SU-DHL-6 (cell line): Measurements from ENCODE around the gene SLC52A1.
A peak's percentile ranks its signal among the peaks of the same experiment; 100 is the strongest.

Experiments
- H2AFZ ChIP-seq: fragments of 200-600 bp; sonication (generic); 2 replicates; pipeline ENCODE4 v1.6.1; 2014; ENCODE audit warnings: low read depth, mild to moderate bottlenecking, moderate library complexity, mixed read lengths, antibody characterized with exemption, low read length; ENCODE audit not compliant: severe bottlenecking
- H3F3A ChIP-seq: fragments of 200-600 bp; shearing (Covaris generic); 2 replicates; pipeline ENCODE4 v1.6.0; 2016; ENCODE audit warnings: antibody characterized with exemption, mild to moderate bottlenecking; ENCODE audit not compliant: insufficient read depth
- H3K27ac ChIP-seq: fragments of 200-600 bp; sonication (generic); 2 replicates; pipeline ENCODE4 v1.5.1; 2016; ENCODE audit warnings: low read depth, mild to moderate bottlenecking, low read length, moderate library complexity, mixed read lengths
- H3K27me3 ChIP-seq: fragments of 200-600 bp; sonication (generic), shearing (Covaris generic); 2 replicates; pipeline ENCODE4 v1.6.0; 2014; ENCODE audit warnings: mild to moderate bottlenecking, low read length
- H3K36me3 ChIP-seq: fragments of 200-600 bp; sonication (generic); 2 replicates; pipeline ENCODE4 v1.6.1; 2014; ENCODE audit warnings: mild to moderate bottlenecking, low read length, mixed read lengths
- H3K4me2 ChIP-seq: fragments of 300-600, 200-600 bp; shearing (Covaris generic), sonication (generic); 2 replicates; pipeline ENCODE4 v1.6.0; 2014; ENCODE audit warnings: low read length, low read depth, mild to moderate bottlenecking; ENCODE audit not compliant: poor library complexity, severe bottlenecking
- H3K4me3 ChIP-seq: fragments of 200-600 bp; sonication (generic); 2 replicates; pipeline ENCODE4 v1.5.1; 2014; ENCODE audit warnings: antibody characterized with exemption, low read length, mild to moderate bottlenecking, mixed read lengths; ENCODE audit not compliant: insufficient read depth, poor library complexity, severe bottlenecking
- H3K79me2 ChIP-seq: fragments of 200-600 bp; sonication (generic); 2 replicates; pipeline ENCODE4 v1.6.1; 2014; ENCODE audit warnings: mild to moderate bottlenecking, low read length, moderate library complexity; ENCODE audit not compliant: insufficient read depth
- H3K9ac ChIP-seq: fragments of 200-600 bp; sonication (generic); 2 replicates; pipeline ENCODE4 v1.7.0; 2014; ENCODE audit warnings: mild to moderate bottlenecking, low read length
- H3K9me2 ChIP-seq: fragments of 200-600 bp; sonication (generic); replicated peaks from 2 replicates; pipeline ENCODE4 v1.6.1; 2014; ENCODE audit warnings: low read length; ENCODE audit not compliant: insufficient read depth
- H3K9me3 ChIP-seq: fragments of 200-600 bp; sonication (generic); 2 replicates; pipeline ENCODE4 v1.6.1; 2014; ENCODE audit warnings: low read length, mixed read lengths; ENCODE audit not compliant: insufficient read depth
- H4K20me1 ChIP-seq: fragments of 200-600 bp; sonication (generic); 2 replicates; pipeline ENCODE4 v1.6.1; 2014; ENCODE audit warnings: low read depth, mild to moderate bottlenecking, antibody characterized with exemption, low read length, moderate library complexity, mixed read lengths
- CTCF ChIP-seq: fragments of 200-600 bp; sonication (generic); IDR thresholded peaks from one replicate; pipeline ENCODE4 v1.5.1; 2017; ENCODE audit warnings: antibody characterized with exemption, mild to moderate bottlenecking, low read length, moderate library complexity; ENCODE audit not compliant: insufficient read depth, poor library complexity, severe bottlenecking
- EZH2phosphoT487 ChIP-seq: fragments of 200-600 bp; sonication (generic), shearing (Covaris generic); conservative IDR thresholded peaks from 2 replicates; pipeline ENCODE4 v1.6.1; 2018; ENCODE audit warnings: mild to moderate bottlenecking, antibody characterized with exemption, low read length, moderate library complexity, mixed read lengths

Gene SLC52A1

DNA sequence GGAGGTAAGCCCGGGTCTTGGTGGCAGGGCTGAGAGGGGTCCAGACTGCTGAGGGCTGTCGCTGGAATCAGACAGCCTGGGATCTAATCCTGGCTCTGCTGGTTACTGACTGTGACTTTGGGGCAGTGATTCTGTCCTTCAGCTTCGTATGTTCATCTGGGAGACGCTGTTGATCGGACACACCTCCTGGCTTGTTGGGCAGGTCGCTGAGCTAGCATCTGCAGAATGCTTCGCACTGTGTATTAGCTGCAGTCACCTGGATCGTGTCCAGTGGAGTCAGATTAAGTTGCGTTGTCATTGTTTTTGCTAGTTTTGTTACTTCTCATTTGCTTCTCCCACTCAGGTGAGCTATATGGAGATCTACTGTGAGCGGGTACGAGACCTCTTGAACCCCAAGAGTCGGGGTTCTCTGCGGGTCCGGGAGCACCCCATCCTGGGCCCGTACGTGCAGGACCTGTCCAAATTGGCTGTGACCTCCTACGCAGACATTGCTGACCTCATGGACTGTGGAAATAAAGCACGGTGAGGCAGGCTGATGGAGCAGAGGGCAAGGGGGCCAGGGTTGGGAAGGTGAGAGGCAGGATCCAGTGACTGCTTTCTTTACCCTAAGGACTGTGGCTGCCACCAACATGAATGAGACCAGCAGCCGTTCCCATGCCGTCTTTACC, 33.0 kb downstream of the SLC52A1 start:
- Histone ChIP-seq H3K27me3 (no peaks in the 10 kb centered on the region), H3K9ac (no peak overlapping the region), H3K79me2 (no peaks in the 10 kb centered on the region), H3K27ac (no peak overlapping the region), H2AFZ (no peak overlapping the region), H3K4me2 (no peak overlapping the region), H3K4me3 (no peak overlapping the region), H3F3A (no peaks in the 10 kb centered on the region), H4K20me1 (no peaks in the 10 kb centered on the region), H3K36me3 (no peaks in the 10 kb centered on the region), H3K9me3 (no peaks in the 10 kb centered on the region), H3K9me2 (no peaks in the 10 kb centered on the region)
- TF ChIP-seq CTCF (no peak), EZH2phosphoT487 (no peak)

DNA sequence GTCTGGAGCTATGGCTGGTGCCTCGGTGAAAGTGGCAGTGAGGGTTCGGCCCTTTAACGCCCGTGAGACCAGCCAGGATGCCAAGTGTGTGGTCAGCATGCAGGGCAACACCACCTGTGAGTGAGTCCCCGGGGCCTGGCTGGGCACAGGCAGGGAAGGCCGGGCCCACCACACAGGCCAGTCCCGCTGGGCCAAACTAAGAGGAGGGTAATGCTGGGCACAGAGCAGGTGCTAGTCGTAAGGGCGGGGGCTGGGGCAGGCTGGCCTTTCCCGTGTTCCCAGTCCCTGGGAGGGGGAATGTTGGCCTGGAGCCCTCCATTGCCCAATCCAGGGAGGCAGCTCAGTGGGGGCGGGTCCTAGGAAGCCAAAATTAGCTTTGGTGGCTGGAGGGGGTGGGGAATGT, 35.0 kb downstream of the SLC52A1 start:
- no peak overlapping the region for H3K4me2 ChIP-seq
- H4K20me1 ChIP-seq, result no peaks in the 10 kb centered on the region
- H3K27ac ChIP-seq, result no peak overlapping the region
- H2AFZ ChIP-seq, result no peak overlapping the region
- H3K79me2 ChIP-seq, result no peaks in the 10 kb centered on the region
- no peaks in the 10 kb centered on the region for H3K36me3 ChIP-seq
- H3F3A ChIP-seq, result no peaks in the 10 kb centered on the region
- TF ChIP-seq EZH2phosphoT487, result no peak
- TF ChIP-seq CTCF, result no peak
- no peak overlapping the region for H3K9ac ChIP-seq
- H3K9me3 ChIP-seq, result no peaks in the 10 kb centered on the region
- no peaks in the 10 kb centered on the region for H3K27me3 ChIP-seq
- no peaks in the 10 kb centered on the region for H3K9me2 ChIP-seq
- no peak overlapping the region for H3K4me3 ChIP-seq

DNA sequence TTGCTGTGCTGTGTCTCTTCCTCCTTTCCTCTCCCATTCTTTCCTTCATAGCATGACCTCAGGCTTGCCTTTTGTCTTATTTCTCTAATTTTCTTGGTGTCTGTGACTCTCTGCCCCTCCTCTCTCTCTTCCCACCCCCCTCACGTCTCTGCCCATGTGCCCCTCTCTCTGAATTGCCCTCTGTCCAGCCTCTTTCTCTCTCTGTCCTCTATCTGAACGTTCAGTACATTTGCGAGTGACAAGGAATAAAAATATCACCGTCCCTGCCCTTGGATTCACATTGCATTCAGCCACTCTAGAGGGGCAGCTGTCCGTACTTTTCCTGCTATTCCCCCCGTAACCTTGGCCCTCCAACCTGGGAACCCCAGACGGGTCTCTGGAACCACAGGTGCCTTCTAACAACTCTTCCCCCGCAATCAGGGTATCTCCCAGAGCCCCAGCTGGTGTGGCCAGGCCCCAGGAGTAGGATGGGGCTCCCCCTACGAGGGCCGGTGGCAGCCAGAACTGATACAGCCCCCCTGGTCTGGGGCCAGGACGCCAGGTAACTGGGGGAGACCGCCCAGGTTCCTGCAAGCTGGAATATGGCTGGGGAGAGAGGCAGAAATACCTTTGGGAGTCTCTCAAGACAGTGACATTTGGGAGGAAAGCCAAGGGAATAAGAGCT, 35.7 kb downstream of the SLC52A1 start:
- no peak for TF ChIP-seq EZH2phosphoT487
- no peak for TF ChIP-seq CTCF

More for the DNA sequence above, 35.7 kb downstream of the SLC52A1 start:
- H3K9me2 ChIP-seq, result no peaks in the 10 kb centered on the region
- no peaks in the 10 kb centered on the region for H3K79me2 ChIP-seq
- no peak overlapping the region for H2AFZ ChIP-seq
- H3K4me3 ChIP-seq, result no peak overlapping the region
- peak overlapping the region; percentile 88; the same call in 1 of the 2 replicates for H3K9ac ChIP-seq
- no peaks in the 10 kb centered on the region for H3K27me3 ChIP-seq
- H3F3A ChIP-seq, result no peaks in the 10 kb centered on the region
- H3K4me2 ChIP-seq, result peak overlapping the region; percentile 65
- no peaks in the 10 kb centered on the region for H4K20me1 ChIP-seq
- no peaks in the 10 kb centered on the region for H3K36me3 ChIP-seq
- H3K27ac ChIP-seq, result no peak overlapping the region
- H3K9me3 ChIP-seq, result no peaks in the 10 kb centered on the region
